Lung (tissue), 12 donors: ENCODE data around the gene MSRB3. TPM values are rescaled to one million over a fixed set of nuclear protein-coding genes. Genes with fewer than 3 reads are reported as not detected.
"Not testable (repeated sequence)": the region's sequence is repeated elsewhere in the genome, so short reads cannot be mapped to it uniquely, and the experiment has no call there.

ENCODE experiments used
- ATAC-seq: fragments of 200-7000 bp; cut with Tn5 transposase; one replicate; pipeline ENCODE4 v1.9.1; 2020; ENCODE audit warnings: moderate number of reproducible peaks; ENCODE audit not compliant: insufficient read depth, low FRiP score
- DNase-seq, 3 donors: peaks; one replicate each; pipeline ENCODE4 v3.0.0-alpha.2; 2013 to 2017
- H3K27ac ChIP-seq, 2 donors: one replicate each; pipeline ENCODE4 v1.5.1; 2013; ENCODE audit warnings: mild to moderate bottlenecking in 2 of 2, moderate library complexity in 2 of 2, control low read depth in 1 of 2, inconsistent platforms in 1 of 2, low read depth in 1 of 2, low read length in 1 of 2
- H3K27me3 ChIP-seq, 3 donors: one replicate each; pipeline ENCODE4 v1.5.1; 2013; ENCODE audit warnings: low read length in 2 of 3; ENCODE audit not compliant: control insufficient read depth in 3 of 3, insufficient read depth in 3 of 3
- H3K36me3 ChIP-seq, 4 donors: one replicate each; pipeline ENCODE4 v1.5.1; 2013; ENCODE audit warnings: low read length in 4 of 4, mild to moderate bottlenecking in 1 of 4, moderate library complexity in 1 of 4; ENCODE audit not compliant: control insufficient read depth in 4 of 4, insufficient read depth in 4 of 4
- H3K4me1 ChIP-seq, 5 donors: one replicate each; pipeline ENCODE4 v1.5.1; 2013; ENCODE audit warnings: low read length in 5 of 5, mild to moderate bottlenecking in 2 of 5, moderate library complexity in 1 of 5; ENCODE audit not compliant: control insufficient read depth in 5 of 5, insufficient read depth in 5 of 5
- H3K4me3 ChIP-seq: one replicate; pipeline ENCODE4 v1.5.1; 2013; ENCODE audit warnings: mild to moderate bottlenecking, control low read depth, moderate library complexity
- H3K9ac ChIP-seq, 2 donors: one replicate each; pipeline ENCODE4 v1.5.1; 2013; ENCODE audit warnings: low read length in 2 of 2, control low read depth in 1 of 2; ENCODE audit not compliant: insufficient read depth in 1 of 2
- H3K9me3 ChIP-seq, 4 donors: one replicate each; pipeline ENCODE4 v1.5.1; 2013; ENCODE audit warnings: low read length in 3 of 4, mild to moderate bottlenecking in 1 of 4, moderate library complexity in 1 of 4; ENCODE audit not compliant: control insufficient read depth in 4 of 4, insufficient read depth in 3 of 4
- CTCF ChIP-seq: IDR thresholded peaks from 2 replicates; pipeline ENCODE4 v1.5.1; 2012; ENCODE audit warnings: mild to moderate bottlenecking; ENCODE audit errors: control extremely low read depth, extremely low read depth
- WGBS, 2 donors: extraction: QIAGEN DNeasy Blood & Tissue Kit; methylation state at CpG; one replicate each; pipeline ENCODE4 v1.1.7; 2013; 5-methylcytosine and 5-hydroxymethylcytosine counted together
- polyA plus RNA-seq, 2 donors: library from polyadenylated mRNA; stranded (reverse); fragments of 200-250 nt; gene quantifications; one replicate each; pipeline ENCODE4 v1.2.1, GENCODE V29; 2013
- total RNA-seq, 2 donors: library from RNA; depleted of rRNA in 1 of 2; stranded (reverse); fragments of >200 nt in 1 of 2; gene quantifications; one replicate each; pipeline ENCODE4 v1.2.1, GENCODE V29; 2014 to 2021
- donor health status: control.
- donor health status: control.
- donor health status: Bipolar disorder and iron deficiency.
- donor health status: healthy.
- donor health status: DM: yes; HTN: yes; CAD: no.

Gene MSRB3
- total and polyA plus RNA-seq, 4 donors, result 11.5 to 41.5 (median 28.3) TPM

DNA sequence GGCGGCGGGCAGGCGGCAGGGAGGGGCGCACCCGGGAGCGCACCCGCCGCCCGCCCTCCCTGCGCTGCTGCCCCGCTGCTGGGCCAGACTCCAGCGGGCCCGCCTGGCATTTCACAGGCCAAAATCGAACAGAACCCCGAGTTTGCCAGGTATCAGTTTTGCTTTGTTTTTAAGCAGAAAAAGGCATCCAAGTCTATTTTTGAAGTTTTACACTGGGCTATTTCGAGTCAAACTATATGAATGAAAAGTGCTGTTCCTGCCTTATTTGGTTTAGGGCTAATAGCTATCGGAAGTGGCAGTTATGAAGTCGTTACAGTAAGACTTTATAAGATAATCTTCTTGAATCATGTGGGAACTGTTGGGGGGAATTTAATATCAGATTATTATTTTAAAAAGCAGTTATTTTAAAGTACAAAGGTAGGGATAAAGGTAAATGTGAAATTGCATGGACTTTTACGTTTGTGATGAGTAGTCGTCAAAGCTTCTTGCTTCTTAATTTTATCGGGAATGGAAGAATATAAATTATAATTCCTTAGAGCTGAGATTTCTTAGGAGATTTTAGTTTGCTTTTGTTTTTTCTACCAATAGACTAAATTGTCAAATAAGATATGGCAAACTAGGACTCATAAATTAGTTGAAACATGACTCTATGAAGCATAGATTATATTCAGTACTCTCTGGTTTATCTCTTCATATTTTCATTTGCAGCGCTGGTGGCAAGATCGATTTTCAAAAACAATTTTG, 1.1 kb downstream of the MSRB3 start:
- 5 to 11% methylated on average over 20 to 23 of the region's 23 CpGs for WGBS, 2 donors
- no peak for TF ChIP-seq CTCF
- peak in 2 of 3 donors; percentile 55 to 59 for DNase-seq
- Histone ChIP-seq H3K9me3 (peaks cover 0 to 2% (median 0%) of the 10 kb centered on the region in 4 donors), H3K9ac (peak overlapping the region in 1 of 2 donors; percentile 32), H3K4me1 (peaks cover 0 to 12% (median 2%) of the 10 kb centered on the region in 5 donors), H3K27ac (peak overlapping the region; percentile 92 to 97), H3K4me3 (peak overlapping the region; percentile 89), H3K36me3 (no peaks in the 10 kb centered on the region), H3K27me3 (peaks cover 0 to 3% (median 0%) of the 10 kb centered on the region in 3 donors)
- ATAC-seq, result no peak

GRCh38 chr12:65280306-65280705, 1.8 kb downstream of the MSRB3 start:
- DNase-seq (no peak), ATAC-seq (no peak)
- Histone ChIP-seq H3K4me1 (peaks cover 0 to 15% (median 2%) of the 10 kb centered on the region in 5 donors), H3K9ac (no peak overlapping the region), H3K36me3 (no peaks in the 10 kb centered on the region), H3K27me3 (peaks cover 0 to 3% (median 0%) of the 10 kb centered on the region in 3 donors), H3K4me3 (no peak overlapping the region), H3K9me3 (peaks cover 0 to 2% (median 0%) of the 10 kb centered on the region in 4 donors), H3K27ac (no peak overlapping the region)
- 13 to 30% methylated on average over 3 of the region's 3 CpGs for WGBS, 2 donors
- TF ChIP-seq CTCF, result no peak

GRCh38 chr12:65282840-65283239, 4.4 kb downstream of the MSRB3 start:
- Histone ChIP-seq H3K4me3 (no peak overlapping the region), H3K4me1 (peaks cover 0 to 20% (median 2%) of the 10 kb centered on the region in 5 donors), H3K9me3 (peaks cover 0 to 2% (median 0%) of the 10 kb centered on the region in 4 donors), H3K27ac (no peak overlapping the region), H3K36me3 (no peaks in the 10 kb centered on the region), H3K9ac (no peak overlapping the region), H3K27me3 (no peaks in the 10 kb centered on the region)
- no peak for ATAC-seq
- 61 to 71% methylated on average over 1 of the region's 1 CpG for WGBS, 2 donors
- no peak for DNase-seq
- TF ChIP-seq CTCF, result no peak

- H3K36me3 ChIP-seq, H3K9me3 ChIP-seq, H3K27me3 ChIP-seq, H3K4me3 ChIP-seq, DNase-seq, H3K9ac ChIP-seq, H3K27ac ChIP-seq, ATAC-seq: not testable (repeated sequence)
- 91 to 94% methylated on average over 7 of the region's 7 CpGs for WGBS, 2 donors
- peaks cover 0 to 21% (median 0%) of the 10 kb centered on the region in 5 donors for H3K4me1 ChIP-seq
Observed at GRCh38 chr12:65285532-65285931, 7.0 kb downstream of the MSRB3 start.
